ENCODE results near the gene ALS2. TPM values are rescaled to one million over a fixed set of nuclear protein-coding genes. Genes with fewer than 3 reads are reported as not detected.
"Not testable (repeated sequence)": the region's sequence is repeated elsewhere in the genome, so short reads cannot be mapped to it uniquely, and the experiment has no call there.

The ALS2 gene
- total RNA-seq, 1 experiment from 2014 or later, result 26.4 TPM

DNA sequence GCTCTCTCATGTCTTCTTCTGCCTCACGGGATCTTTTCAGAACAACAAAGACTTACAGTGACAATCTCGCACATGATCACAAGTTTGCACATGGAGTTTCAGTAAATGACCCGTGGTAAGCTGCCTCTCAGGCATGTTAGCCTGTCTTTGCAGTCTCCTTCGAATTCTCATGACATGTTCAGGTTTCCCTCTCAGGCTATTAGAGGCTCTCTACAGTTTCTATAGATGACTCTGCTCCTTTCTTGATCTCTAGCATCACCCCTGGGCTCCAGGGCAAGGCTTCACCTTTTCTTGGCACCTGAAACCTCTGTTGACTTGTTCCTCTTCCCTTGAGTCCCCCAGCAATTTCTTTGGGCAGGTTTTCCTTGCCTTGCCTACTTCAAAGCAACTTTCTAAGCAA is 105.3 kb downstream of the ALS2 start:
- no peak for DNase-seq (ENCODE audit: low read depth)

DNA sequence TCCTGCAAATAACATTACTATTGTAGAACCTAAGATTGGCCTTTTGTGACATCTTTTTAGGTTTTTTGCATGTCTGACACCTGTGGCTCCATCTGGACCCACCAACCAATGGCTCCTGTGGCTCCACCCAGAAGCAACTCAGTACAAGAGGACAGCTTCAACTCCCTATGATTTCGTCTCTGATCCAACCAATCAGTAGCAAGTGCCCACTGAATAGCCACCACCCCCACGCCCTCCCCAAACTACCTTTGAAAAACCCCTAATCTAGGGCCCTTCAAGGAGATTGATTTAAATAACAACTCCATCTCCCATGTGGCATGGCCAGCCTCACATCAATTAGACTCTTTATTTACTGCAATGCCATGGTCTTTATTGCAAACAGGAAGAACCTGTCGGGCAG is 105.9 kb downstream of the ALS2 start:
- no peak for DNase-seq (ENCODE audit: low read depth)

DNA sequence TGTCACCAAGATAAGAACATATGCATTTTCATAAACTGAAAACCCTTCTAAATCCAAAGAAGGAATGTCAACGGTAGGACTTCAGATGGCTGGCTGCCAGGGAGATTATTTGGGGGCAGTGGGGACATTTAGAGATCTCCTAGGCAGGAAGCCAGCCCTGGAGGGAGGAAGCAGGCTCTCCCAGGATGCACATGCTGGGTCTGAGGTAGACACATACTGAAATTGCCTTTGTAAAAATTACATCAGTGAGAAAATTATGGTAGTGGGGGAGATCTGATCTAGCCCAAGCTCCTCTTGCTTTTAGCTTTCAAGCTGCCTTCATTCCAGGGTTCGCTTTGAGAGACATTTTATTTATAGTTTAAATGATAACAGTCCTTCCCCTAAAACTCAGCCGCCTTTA is 106.4 kb downstream of the ALS2 start:
- no peak for DNase-seq (ENCODE audit: low read depth)

DNA sequence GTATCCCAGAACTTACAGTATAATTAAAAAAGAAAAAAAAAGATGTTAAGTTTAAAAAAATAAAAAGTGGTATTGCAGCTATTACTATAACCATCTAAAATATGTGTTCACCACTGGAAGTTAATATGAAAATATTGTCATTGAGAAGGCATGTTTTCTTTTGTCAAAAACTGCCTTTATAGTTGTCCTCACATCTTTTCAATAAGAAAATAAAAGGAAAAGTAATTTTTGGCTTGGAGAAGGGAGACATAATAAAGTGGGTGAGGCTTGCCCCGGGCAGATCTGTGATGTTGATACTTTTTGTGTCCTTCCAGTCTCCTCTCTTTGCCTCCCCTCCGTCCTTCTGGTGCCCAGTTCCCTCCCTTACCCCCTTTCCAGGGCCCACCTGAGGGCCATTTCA is 107.2 kb downstream of the ALS2 start:
- DNase-seq (ENCODE audit: low read depth), result no peak

DNA sequence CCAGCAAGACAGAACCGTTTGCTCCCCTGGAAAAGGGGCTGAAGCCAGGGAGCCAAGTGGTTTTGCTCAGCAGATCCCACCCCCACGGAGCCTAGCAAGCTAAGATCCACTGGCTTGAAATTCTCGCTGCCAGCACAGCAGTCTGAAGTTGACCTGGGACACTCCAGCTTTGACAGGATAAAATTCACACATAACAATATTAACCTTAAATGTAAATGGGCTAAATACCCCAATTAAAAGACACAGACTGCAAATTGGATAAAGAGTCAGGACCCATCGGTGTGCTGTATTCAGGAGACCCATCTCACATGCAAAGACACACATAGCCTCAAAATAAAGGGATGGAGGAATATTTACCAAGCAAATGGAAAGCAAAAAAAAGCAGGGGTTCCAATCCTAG is 109.5 kb downstream of the ALS2 start:
- DNase-seq (ENCODE audit: low read depth), result not testable (repeated sequence)

- no peak for DNase-seq (ENCODE audit: low read depth)
Measured at GRCh38 chr2:201669865-201670264, 110.9 kb downstream of the ALS2 start.

- DNase-seq (ENCODE audit: low read depth), result no peak
Measured at GRCh38 chr2:201668402-201668910, 112.3 kb downstream of the ALS2 start.

DNA sequence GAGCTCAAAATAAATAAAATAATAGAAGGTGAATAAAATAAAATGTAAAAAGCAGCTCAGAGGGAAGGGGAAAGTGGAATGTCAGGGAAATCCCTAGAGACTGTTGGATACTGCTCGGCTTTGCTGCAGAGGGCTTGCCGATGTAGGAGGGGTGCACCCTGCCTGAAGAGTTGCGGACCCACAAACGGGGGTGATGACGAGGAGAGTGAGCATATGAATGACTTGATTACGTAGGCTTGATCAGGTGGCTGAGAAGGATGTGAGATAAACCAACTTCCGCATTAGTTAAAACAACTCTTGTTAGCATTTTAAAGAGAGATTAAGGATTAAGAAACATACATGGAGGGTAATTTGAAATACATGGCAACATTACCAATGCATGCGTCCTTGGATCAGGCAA is 116.4 kb downstream of the ALS2 start:
- no peak for DNase-seq (ENCODE audit: low read depth)

DNA sequence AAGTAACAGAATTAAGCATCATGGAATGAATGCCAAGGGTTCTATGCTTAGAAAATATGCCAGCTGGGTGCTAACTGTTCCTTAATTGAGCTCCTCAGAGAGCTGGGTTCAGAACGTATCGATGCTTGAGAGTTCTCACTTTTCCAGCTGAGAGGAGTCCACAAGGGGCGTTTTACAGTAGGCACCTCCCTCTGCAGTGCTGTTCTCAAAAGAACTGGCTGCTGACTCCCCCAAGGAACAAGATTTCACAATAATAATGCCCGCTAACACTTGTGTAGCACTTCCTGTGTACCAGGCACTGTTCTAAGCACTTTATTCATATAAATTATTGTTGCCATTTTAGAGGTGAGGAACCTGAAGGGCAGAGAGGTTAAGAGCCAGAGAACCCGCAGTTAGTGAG is 119.4 kb downstream of the ALS2 start:
- no peak for DNase-seq (ENCODE audit: low read depth)

GRCh38 chr2:201660293-201660895 is 120.3 kb downstream of the ALS2 start:
- no peak for DNase-seq (ENCODE audit: low read depth)

GRCh38 chr2:201656740-201657139 is 124.0 kb downstream of the ALS2 start:
- no peak for DNase-seq (ENCODE audit: low read depth)

GRCh38 chr2:201656102-201656501 is 124.6 kb downstream of the ALS2 start:
- no peak for DNase-seq (ENCODE audit: low read depth)

- peak; percentile 55 for DNase-seq (ENCODE audit: low read depth)
Measured at GRCh38 chr2:201654616-201655384, 125.9 kb downstream of the ALS2 start.

- no peak for DNase-seq (ENCODE audit: low read depth)
Measured at GRCh38 chr2:201653221-201653620, 127.5 kb downstream of the ALS2 start.

Other genes with a start within 250 kb of the ALS2 start
- 132 and 136 TPM in 2 replicates for gene TMEM237, start 137.4 kb downstream of the ALS2 start, total RNA-seq (2014; rRNA removed; shearing (Covaris generic))
- 24.3 and 27.2 TPM in 2 replicates for gene MPP4, start 82.3 kb downstream of the ALS2 start, total RNA-seq (2014; rRNA removed; shearing (Covaris generic))
- gene CDK15, start 25.6 kb upstream of the ALS2 start, total RNA-seq (2014; rRNA removed; shearing (Covaris generic)), result 59.0 and 67.0 TPM in 2 replicates